Left renal cortex interstitium (tissue), 4 donors: ENCODE results near the gene TMEM147. TPM values are rescaled to one million over a fixed set of nuclear protein-coding genes. Genes with fewer than 3 reads are reported as not detected.

ENCODE experiments used
- DNase-seq, 4 donors: peaks; one replicate each; pipeline ENCODE4 v3.0.0-alpha.2; 2013; ENCODE audit warnings: low read depth in 4 of 4, low spot score in 2 of 4, missing footprints in 1 of 4
- polyA plus RNA-seq, 4 donors: library from polyadenylated mRNA; unstranded; fragments of 120-200 nt; gene quantifications; one replicate each; pipeline ENCODE4 v1.2.1, GENCODE V29; 2013; ENCODE audit not compliant: insufficient read length in 4 of 4

Gene TMEM147
- polyA plus RNA-seq, 4 donors: 80.6 to 113 (median 93.9) TPM

DNA sequence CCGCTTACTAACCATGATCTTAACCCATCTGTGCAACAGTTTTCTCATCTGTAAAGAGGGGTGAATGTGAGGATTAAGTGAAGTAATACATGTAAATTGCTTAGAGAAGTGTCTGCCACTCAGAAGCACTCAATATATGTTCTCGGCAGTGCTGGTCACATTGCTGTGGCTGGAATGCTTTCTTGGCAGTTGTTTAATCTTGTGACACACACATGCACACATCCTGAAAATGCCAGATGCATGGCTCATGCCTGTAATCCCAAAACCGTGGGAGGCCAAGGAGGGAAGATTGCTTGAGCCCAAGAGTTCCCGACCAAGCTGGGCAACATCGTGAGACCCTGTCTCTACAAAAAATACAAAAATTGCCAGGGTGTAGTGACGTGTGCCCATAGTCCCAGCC is 27.1 kb upstream of the TMEM147 start:
- no peak for DNase-seq

GRCh38 chr19:35519291-35519690 is 26.1 kb upstream of the TMEM147 start:
- DNase-seq: no peak

DNA sequence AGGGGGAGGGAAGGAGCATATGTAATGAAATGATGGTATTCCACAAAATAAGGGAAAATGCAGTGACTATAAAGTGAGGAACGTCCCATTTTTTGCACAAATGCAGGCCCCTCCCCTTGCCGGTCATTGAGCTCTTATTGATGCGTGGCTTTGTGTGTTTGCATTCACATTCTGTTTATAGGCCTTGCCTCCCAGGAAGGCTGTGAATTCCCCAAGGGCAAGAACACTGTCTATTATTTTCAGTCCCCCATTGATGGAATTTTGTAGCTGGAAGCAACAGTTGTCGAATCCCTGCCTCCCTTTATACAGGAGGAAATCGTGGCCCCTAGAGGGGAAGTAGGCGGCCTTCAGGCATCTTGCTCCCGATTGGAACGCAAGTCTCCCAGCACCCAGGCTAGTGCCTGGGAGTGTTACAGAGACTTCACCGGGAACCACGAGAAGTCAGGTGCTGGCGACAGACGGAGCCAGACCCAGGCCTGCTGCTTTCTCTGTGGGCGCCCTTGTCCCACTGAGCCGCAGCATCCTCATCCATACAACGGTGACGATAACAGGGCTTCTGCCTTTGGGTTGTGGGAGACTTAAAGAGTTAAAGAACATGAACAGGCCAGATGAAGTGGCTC is 24.2 kb upstream of the TMEM147 start:
- DNase-seq: no peak

DNA sequence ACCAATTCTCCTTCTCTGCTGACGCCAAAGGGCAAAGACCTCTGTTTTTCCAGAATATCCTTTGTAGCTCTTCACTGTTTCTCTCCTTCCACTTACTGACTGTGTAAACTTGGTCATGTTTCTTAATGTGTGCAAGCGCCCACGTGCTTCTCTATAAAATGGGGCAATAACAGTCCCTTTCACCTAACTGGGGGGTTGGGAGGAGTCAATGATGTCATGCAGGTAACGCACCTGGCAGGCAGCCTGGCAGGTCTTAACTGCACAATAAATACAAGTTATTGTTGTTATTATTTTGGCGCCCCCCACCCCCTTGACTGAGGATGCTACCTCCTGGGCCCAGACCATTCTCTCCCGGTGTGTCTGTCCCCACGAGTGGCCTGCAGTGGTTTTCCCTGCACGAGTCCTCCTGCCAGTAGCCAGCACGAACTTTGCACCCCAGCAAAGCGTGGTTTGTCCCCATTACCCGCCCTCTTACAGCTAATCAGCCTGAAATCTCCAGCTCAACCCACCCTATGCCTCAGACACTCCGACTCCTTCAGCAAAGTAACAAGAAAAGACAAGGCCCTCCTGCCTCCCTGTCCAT is 22.6 kb upstream of the TMEM147 start:
- DNase-seq: no peak

GRCh38 chr19:35524181-35524837 is 21.1 kb upstream of the TMEM147 start:
- DNase-seq: no peak

DNA sequence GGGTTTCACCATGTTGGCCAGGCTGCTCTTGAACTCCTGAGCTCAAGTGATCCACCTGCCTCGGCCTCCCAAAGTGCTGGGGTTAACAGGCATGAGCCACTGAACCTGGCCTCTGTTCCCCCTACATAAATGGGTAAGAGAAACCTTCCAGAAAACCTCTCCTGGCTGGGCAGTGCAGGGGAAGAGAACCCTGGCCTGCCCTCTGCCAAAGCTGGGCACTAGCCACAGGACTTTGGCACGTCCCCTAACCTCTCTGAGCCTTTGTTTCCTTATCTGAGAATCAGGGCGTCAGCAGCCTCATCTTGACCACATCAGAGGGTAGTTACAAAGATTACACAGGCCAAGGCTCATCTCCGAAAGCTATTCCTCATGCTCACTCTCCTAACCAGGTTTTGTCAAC is 19.6 kb upstream of the TMEM147 start:
- DNase-seq: no peak

DNA sequence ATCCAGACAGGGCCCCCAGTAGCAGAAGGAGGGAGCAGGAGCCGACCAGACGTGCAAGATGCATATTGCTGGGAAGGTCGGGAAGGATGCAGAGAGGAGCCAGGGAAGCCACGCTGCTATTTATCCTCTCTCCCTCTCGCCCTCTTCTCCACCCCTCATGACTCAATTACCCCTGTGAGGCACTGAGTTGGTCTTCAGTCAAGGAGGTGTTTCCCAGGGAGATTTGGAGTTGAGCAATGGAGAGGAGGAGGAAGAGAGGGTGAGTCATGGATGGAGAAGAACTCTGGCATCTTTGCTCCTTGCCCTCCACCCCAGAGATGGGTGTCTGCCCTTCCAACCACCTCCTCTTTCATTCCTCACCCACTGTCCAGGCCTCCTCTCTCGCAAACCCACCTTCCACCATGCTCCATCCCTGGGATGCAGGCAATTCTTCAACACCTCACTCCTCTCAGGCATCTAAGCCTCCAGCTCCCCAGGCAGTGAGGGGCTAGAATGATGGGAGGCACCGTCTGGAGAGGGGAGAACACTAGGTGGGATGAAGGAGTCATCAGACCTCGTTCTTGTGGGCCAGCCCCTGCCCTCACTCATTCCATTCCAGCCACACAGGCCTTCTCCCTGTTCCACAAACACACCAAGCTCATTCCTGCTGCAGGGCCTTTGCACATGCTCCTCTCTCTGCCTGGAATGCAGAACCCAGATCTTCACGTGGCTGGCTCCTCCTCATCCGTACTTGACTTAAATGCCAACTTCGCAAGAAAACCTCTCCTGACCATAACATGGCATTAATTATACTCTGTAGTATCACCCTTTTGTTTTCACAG is 17.0 kb upstream of the TMEM147 start, which contains the start of gene SBSN:
TSS of gene SBSN (minus strand) at position 94 of the 821 bp plus-strand sequence. CDS start at position 64, 30 bp downstream.
- DNase-seq: no peak

DNA sequence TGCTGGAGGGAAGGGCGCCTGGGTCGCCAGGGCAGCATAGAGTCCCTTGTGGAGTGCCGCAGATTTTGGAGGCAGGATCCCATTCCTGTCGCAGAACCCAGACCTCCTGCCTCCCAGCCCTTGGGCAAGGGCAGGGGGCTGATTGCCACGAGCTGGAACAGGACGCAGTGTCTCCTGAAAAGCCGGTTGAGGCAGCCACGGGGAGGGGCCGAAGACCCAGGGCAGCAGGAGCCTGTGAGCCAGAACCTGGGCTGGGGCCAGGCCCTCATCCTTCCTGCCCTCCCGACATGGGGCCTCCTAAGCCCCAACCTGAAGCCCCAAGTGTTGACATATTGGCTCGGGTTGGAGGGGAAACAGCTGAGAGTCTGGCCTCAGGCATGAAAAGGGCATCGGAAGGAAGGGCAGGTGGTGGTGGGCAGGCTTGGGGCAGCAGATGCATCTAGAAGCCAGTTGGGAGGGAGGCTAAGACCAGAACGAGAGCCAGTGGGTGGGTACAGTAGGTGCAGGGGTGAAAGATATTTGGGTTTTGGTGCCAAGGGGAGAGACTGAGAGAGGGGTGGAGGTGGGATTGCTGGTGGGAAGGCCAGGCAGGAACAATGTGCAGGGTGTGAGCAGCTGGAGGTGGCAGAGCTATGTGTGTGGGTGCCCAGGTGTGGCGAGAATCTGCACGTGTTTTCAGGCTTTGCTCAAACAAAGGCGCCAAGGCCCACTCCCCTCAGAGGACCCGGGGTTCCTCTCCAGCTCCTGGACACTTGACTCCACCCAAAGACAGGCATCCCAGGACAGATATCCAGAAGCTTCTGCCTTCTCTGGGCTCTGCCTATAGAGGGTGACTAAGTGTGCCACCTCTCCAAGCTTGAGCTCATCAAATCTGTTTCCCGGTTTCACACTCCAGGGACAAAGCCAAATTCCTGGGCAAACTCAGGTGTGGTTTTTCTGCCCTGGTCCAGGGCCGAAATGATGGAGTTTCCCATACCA is 15.9 kb upstream of the TMEM147 start:
- DNase-seq: no peak

GRCh38 chr19:35531291-35531690 is 14.1 kb upstream of the TMEM147 start:
- DNase-seq: no peak

DNA sequence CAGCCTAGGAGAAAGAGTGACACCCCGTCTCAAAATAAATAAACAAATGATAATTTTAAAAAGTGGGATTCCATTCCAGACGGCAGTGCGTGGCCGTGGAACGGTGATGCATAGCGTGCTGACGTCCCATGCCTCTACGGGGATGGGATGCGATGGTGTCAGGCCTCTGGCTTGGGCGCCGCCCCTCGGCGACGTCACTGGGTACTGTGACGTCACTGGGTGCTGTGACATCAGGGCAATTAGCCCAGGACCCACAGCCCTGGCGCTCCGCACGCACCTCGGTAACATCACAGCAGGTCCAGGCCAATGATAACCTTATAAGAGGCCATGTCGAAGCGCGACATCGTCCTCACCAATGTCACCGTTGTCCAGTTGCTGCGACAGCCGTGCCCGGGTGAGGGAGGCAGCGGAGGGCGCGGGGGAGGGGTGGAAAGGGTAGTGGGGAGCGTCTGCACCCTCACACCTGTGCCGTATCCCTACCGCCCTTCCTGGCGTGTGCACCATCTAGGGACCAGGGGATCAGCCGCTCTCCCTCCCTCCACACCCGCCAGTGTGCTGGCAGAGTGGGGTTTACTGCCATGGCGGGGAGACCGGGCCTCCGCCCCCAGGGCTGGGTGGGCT is 12.1 kb upstream of the TMEM147 start, which contains the start of gene GAPDHS:
TSS of gene GAPDHS (plus strand) at position 256 of the 621 bp plus-strand sequence. CDS start at position 328, 72 bp downstream.
- no peak for DNase-seq

GRCh38 chr19:35533822-35534392 is 11.5 kb upstream of the TMEM147 start:
- DNase-seq: no peak

GRCh38 chr19:35534803-35535480 is 10.5 kb upstream of the TMEM147 start:
- DNase-seq: no peak

- no peak for DNase-seq
Measured at GRCh38 chr19:35539314-35539713, 6.1 kb upstream of the TMEM147 start.

GRCh38 chr19:35539850-35540249 is 5.6 kb upstream of the TMEM147 start:
- DNase-seq: no peak

- DNase-seq: no peak
Measured at GRCh38 chr19:35540356-35540927, 5.0 kb upstream of the TMEM147 start.

- DNase-seq: no peak
Measured at GRCh38 chr19:35542209-35542608, 3.2 kb upstream of the TMEM147 start.

DNA sequence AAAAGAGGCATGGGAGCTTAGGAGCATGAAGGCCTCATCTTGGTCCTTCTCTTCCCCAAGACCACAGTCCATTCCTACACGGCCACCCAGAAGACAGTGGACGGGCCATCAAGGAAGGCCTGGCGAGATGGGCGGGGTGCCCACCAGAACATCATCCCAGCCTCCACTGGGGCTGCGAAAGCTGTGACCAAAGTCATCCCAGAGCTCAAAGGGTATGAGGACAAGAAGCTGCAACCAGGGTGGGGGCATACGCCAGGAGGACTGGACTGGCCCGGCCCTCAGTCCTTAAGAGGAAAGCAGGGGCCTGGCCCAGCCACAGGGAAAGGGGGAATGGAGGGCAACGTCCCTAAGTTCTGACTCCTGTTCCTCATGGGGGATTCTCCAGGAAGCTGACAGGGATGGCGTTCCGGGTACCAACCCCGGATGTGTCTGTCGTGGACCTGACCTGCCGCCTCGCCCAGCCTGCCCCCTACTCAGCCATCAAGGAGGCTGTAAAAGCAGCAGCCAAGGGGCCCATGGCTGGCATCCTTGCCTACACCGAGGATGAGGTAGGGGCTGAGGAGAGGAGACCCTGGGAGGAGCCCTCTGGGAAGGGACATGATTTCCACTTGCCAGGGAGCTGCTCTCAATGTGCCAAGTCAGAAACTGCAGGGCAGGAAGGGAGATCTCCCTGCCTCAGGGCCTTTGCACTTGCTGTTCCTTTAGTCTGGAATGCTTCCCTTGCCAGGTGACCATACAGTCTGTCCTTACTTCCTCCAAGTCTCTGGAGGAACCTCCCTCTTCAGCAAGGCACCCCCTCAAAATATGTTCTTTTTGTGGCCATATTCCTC is 1.9 kb upstream of the TMEM147 start:
- no peak for DNase-seq
